Endothelial cell of umbilical vein (primary cell): Measurements from ENCODE around the gene TFDP1.

Experiments
- EZH2 ChIP-seq: IDR thresholded peaks from 2 replicates; pipeline ENCODE4 v1.6.1; 2012; ENCODE audit warnings: borderline replicate concordance, low read depth, mild to moderate bottlenecking, moderate library complexity, low read length, inconsistent platforms; ENCODE audit not compliant: severe bottlenecking
- POLR2A ChIP-seq: IDR thresholded peaks from 2 replicates; pipeline ENCODE4 v1.6.1; 2012; ENCODE audit warnings: low read depth, mild to moderate bottlenecking, control low read depth, low read length

DNA sequence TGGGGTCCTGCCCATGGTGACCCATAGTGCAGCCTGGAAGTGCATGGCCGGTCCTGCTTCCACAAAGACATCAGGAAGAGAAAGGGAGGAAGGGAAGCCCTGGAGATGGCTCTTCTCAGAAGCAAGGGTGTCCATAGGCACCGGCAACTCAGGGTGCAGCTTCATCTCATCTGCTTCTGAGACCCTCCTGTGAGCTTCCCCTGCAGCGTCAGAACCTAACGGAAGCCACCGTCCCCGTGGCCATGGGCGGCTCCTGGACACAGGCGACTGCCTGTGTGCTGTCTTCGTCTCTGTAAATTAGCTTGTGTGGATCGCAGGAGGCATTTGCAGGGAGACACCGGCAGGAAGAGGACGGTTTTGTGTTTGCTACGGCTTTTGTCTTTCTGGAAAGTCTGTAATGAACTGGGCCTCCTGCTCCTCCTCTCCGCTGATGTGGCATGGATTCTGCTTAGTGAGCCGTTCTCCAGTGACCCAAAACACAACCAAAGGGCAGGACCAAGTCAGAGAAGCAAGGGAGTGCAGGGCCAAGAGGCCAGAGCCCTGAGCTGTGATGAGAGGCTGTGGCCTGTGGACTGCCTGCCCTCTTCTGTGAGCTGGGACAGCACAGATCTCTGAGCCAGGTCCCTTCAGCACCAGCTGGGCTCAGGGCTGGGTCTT, 70.9 kb downstream of the TFDP1 start:
- no peak for TF ChIP-seq POLR2A
- TF ChIP-seq EZH2, result no peak
